ENCODE measurements around the gene DUSP15. TPM values are rescaled to one million over a fixed set of nuclear protein-coding genes. Genes with fewer than 3 reads are reported as not detected.

The DUSP15 gene
- total RNA-seq, 1 donor from 2014 or later = 2.5 TPM

DNA sequence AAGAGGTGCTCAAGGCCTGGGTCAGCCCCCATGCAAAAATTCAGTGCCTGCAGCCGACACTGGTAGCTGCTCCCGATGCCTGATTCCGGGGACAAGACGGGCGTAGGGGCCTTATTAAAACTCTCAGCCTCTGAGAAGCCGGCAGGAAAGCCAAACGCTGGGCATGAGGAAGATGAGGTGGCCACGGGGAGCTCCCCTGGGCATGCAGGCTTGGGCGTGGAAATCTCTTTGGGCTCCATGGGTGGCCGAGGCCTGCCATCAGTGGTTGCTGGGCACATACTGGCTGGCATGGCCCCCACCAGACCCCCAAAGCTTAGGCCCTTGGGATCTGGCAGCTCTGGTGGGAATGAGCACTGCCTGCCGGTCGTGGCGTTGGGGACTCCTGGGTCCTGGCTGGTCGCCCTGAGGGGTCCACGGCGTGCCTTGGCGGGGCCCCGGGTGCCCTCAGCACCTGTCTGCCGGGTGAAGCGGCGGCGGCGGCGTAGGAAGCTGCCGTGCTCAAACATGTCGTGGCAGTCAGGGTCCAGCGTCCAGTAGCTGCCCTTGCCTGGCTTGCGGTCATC, 25.5 kb downstream of the DUSP15 start:
- intact Hi-C loops (cut with DNase I) = no loop called here
- ATAC-seq (ENCODE audit: poor library complexity) = no peak
- no peak for DNase-seq

DNA sequence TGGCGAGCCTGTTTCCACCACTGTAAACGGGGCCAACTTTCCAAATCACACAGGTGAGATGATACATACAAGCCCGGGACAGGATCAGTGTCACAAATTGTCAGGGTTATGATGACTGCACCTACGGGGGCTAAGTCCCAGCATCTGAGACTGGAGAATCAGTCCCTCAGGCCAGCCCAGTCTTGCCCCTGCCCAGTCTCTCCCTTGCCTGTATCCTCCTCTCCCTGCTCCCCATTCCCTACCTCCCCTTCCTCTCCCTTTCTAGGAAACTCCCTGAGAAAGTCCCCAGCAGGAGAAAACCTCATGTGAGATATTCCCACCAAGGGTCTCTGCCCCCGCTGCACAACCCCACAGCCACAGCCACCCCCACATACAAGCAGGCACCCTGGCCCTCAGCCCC, 26.4 kb downstream of the DUSP15 start:
- DNase-seq (no peak), ATAC-seq (ENCODE audit: poor library complexity) (no peak)
- intact Hi-C loops (cut with DNase I) = no loop called here

DNA sequence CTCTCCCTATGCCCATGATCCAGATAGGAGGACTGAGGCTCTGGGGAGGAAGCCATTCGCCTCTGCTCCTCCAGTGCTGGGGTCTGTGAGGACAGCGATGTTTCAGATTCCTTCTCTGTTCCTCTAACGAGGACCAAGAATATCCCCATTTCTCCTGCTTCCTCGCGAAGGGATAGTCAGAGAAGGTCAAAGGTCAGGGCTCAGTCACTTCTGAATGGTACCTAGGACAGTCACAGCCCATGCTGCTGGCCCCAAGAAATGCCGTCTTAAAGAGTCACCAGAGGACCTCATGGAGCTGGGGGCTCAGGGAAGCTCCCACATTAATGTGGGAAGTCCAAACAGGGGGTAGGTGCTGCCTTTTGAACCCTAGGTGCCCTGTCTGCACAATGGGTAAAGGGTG, 27.0 kb downstream of the DUSP15 start:
- ATAC-seq (ENCODE audit: poor library complexity) = no peak
- intact Hi-C loops (cut with DNase I) = no loop called here
- DNase-seq = no peak

DNA sequence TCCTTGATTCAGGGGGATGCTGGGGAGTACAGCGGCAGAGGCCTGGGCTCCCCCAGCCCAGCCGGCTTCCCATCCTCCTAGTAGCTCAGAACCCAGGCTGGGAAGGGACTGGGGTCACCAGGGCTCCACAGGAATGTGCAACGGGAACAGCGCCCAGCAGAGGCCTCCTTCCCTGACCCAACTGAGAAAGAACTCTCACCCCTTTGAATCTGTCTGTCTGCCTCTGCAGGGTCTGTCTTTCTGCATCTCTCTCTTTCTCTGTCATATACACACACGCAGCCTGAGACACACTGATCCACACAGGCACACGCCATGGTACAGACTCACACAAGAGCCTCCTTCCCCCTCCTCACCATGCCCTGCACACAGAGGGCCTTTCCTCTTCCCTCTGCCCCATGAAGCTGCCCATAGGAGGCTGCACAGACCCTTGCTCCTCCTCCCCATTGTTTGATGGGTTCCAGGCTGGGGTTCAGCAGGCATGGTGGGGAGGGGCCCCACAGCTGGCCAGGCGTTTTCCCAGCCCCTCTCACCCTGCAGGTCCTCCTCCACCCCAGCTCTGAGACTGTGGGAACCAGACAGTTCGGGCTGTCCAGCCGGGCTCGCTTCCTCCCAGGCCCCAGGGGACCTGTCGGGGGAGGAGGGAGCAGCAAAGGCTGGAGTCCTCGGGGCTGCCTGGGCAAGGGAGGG, 27.7 kb downstream of the DUSP15 start:
- ATAC-seq (ENCODE audit: poor library complexity) = peak; percentile 75
- DNase-seq = peak; percentile 72
- intact Hi-C loops (cut with DNase I) = no loop called here

DNA sequence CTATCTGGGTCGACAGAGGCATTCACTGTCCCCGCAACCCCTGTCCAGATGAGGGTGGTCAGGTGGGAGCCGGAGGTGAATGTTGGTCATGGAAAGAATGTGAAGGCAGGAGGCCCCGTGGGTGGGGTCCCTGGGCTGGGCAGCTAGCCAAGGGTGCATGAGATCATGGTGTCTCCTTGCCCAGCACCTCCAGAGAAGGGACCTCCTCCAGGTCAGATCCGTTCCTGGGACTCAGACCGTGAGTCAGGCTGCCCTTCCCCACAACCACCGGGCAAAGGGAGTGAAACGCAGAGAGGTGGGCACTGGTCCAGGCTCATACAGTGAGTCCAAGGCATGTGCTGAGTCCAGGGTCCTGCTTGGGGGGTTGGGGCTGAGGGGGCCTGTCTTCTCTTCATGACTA, 28.4 kb downstream of the DUSP15 start:
- no peak for ATAC-seq (ENCODE audit: poor library complexity)
- intact Hi-C loops (cut with DNase I) = no loop called here
- no peak for DNase-seq

DNA sequence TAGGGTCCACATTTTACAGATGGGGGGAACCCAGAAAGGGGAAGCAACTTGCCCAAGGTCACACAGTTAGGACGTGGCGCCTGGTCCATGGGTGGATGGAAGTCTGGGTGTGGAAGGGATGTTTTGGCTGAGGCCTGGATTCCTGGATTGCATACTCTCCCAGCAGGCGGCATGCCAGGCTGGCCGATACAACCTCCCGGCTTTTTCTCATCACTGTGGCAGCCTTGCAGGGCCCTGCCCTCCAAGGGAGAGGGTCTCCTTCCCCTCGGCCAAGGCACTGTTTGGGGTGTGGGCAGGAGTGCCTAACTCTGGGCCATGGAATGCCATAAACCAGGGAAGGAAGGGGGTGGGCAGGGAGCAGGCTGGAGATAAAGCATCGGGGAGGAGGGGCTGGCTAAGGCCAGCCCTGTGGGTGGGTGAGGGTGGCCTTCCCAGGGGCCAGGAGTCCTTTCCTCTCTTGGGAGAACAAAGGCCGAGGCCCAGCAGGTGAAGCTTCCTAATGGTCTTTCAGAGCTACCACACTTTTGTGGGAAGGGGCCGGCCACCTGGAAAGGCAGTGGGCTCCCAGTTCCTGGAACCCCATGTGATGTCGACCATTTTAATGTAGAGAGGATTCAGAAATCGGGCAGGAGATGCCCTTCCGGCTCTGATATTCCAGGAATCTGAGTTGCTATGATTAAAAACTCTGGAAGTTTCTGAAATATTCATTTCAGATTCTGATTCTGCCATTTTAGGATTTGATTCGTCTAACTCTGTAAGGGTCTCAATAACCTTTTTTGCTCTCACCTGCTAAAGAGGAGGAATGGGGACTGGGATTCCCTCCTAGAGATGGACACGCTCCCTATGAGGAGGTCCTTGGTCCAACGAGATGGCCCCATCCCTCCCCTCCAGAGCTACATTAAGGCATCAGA, 29.2 kb downstream of the DUSP15 start:
- no peak for DNase-seq
- ATAC-seq (ENCODE audit: poor library complexity) = no peak
- intact Hi-C loops (cut with DNase I) = no loop called here

DNA sequence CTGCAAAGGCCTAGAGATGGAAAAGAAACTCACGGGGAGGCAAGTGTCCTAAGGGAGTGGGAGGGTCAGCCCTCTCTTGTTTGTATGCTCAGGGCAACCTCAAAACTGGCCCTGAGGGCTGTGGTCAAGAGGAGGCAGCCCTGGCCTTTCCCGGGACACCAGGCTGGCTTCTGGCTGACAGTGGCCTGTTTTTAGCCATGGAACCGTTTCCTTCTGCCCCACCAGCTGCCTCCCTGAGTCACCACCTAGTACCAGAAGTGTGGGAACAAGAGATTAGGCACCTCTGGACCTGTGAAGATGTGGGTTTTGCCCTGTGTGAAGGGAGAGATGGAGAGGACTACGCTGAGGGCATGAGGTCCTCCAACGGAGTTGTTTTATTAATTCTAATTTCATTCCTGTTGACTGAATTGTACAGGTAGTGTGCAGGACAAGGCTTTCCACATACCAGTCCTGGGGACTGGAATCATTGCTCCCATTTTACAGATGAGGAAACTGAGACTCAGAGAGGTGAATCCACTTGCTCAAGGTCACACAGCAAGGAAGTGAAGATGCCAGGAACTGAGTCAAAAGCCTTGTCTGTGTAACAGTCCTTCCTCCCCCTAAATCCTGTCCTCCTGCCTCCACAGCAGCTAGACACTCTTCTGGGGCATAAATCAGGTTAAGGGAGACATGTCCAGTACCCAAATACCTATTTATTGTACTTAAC, 30.4 kb downstream of the DUSP15 start:
- DNase-seq (no peak), ATAC-seq (ENCODE audit: poor library complexity) (no peak)
- intact Hi-C loops (cut with DNase I) = no loop called here

DNA sequence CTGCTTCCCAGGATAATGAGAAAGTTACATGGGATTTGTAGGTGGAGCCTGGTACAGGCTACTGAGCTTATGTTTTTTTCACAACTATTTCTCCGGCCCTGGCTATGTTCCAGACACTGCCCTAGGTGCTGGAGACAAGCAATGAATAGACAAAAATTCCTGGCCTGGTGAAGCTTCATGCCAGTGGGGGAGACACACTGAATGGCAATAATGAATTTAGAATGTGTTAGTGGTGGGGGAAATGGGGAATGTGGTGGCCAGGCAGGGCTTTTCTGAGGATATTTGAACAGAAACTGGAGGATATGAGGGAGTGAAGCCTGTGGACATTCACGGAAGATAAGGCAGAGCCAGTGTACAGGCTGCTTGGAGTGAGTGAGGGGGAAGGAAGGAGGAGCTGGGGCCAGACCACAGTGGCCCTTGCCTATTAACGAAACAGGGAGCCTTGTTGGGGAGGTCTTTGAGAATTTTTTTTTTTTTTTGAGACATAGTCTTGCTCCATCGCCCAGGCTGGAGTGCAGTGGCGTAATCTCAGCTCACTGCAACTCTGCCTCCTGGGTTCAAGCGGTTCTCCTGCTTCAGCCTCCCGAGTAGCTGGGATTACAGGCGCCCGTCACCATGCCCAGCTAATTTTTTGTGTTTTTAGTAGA, 31.6 kb downstream of the DUSP15 start:
- ATAC-seq (ENCODE audit: poor library complexity) (no peak), DNase-seq (no peak)
- intact Hi-C loops (cut with DNase I) = no loop called here

DNA sequence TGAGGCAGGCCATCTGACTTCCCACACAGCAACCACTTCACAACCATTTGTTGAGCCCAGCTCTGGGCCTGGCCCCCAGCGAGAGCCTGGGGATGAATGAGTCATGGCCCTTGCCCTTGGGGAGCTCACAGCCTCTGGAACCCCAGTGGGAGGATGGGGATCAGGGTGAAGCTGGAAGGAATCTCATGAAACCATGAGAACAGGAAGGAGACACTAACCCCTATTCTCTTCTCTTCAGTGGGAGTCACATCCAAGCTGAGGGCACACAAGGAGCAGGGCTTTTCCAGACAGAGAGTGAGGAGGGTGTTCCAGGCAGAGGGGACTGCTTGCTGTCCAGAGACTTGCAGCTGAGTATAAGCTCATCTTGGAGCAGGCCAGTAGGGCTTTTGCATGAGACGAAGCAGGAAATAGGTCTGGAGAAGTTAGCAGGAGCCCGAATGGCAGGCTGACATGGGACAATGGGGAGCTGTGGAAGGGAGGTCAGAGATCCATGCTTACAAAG, 32.4 kb downstream of the DUSP15 start:
- intact Hi-C loops (cut with DNase I) = no loop called here
- DNase-seq = no peak

DNA sequence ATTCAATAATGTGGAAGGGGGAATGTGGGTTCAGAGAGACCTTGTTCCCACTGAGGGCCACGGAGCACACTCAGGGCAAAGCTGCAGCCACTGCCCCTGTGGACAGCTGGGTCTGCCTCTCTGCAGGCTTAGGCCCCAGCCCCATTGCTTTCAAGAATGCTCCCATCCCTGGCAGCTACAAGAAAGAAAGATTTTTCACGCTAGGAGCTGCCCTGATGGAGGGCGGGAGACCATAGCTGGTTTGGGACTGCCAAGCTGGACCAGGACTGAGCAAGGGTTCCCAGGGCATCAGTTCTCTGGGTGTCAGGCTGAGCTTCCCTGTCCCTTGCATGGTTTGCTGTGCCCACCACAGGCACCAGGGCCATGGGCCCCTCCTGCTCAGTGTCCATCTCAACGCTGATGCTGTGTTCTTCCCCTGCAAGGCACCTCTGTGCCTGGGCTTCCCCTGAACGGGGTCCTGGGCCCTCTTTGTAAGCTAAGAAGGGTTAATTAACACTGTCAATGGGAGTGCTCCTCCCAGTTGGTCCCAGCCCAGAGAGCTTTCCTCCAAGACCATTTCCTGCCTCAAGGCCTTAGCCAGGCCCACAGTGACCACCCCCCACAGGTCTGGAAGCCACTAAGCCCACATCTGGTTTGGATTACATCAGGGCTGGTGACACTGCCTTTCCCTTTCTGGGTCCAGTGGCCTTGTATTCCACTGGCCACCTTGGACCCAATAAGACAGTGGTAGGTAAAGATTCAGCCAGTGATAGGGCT, 33.3 kb downstream of the DUSP15 start:
- DNase-seq (no peak), ATAC-seq (ENCODE audit: poor library complexity) (no peak)
- intact Hi-C loops (cut with DNase I) = no loop called here

More for the DNA sequence above, 32.4 kb downstream of the DUSP15 start:
- ATAC-seq (ENCODE audit: poor library complexity) = no peak

DNA sequence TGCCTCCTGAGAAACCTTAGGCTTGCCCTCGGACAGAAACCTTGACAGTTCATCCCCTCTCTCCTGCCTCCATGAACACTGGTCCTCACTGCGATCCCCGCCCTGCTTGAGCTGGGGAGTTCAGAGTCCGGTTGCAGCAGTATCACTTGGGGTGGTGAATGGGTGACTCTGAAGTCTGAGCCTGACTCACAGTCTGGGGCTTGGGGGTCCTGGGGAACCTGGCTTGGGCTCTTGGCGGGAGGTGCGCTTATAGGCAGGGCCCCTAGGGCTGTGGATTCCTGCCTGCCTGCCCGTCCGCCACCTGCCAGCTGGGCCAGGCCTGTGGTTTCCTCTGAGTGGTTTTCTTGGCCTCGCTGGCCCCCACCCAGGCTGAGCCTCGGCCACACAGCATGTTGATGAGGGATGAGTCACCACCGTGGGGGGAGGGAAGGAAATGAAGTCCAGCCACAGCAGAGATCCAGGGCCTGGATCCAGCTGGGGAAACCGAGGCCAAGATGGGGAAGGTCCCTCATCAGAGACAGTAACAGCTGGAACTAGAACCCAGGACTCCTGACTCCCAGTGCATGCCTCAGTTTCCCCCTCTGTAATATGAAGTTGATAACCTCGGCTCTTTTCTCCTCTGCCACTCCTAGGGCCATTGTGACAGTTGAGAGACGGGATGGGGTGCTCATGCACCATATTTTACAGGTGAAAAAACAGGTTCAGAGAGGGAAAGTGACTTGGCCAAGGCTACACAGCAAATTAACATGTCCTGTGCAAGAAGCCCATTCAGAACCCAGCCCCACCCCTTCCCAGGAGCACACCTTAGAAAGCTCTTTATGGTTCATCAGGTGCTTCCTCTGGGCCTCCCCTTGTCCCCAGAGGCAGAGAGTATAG, 34.1 kb downstream of the DUSP15 start:
- DNase-seq = peak; percentile 88
- ATAC-seq (ENCODE audit: poor library complexity) = peak; percentile 76
- intact Hi-C loops (cut with DNase I) = no loop called here

DNA sequence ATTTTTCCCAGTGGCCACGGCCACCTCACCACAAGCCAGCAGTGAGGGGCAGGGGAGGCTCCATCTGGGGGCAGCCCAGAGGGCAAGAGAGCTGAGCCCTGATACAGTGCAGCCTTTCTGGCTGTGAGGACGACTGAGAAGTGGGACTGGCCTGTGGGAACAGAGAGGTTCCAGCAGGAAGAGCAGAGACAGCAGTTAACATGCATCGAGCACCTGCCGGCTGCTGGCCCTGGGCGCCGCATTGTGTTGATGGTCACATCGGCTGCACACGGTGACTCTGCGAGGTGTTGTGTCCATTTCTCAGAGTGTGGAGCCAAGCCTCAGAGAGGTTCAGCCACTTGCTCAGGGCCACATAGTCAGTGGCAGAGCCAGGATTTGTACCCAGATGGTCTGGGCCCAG, 34.8 kb downstream of the DUSP15 start:
- DNase-seq (no peak), ATAC-seq (ENCODE audit: poor library complexity) (no peak)
- intact Hi-C loops (cut with DNase I) = no loop called here

DNA sequence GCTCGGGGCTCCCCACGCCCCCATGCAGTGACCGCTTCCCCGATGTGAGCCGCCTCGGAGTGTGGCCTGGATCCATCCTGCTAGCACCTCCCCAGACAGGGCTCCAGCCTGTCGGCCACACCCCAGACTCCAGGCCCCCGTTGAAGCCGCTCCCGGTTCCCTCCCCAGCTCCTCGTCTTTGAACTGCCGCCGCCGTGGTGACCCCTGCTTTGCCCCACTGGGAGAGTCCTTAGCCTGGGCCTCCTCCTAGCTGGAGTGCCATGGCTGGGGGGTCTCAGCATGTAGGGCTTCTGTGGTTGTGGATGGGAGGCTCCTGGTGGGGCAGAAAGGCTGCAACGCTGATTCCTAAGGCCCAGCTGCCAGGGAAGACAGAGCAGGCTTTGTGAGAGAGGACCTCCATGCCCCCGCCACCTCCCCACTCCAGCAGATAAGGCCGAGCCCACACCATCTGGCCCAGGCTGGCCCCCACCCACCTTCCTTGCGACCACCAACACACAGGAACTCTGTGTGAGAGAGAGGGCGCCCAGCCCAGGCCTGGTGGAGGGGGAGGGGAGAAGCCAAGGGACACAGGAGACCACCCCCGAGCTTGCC, 36.3 kb downstream of the DUSP15 start:
- ATAC-seq (ENCODE audit: poor library complexity) = no peak
- no peak for DNase-seq
- intact Hi-C loops (cut with DNase I) = no loop called here

DNA sequence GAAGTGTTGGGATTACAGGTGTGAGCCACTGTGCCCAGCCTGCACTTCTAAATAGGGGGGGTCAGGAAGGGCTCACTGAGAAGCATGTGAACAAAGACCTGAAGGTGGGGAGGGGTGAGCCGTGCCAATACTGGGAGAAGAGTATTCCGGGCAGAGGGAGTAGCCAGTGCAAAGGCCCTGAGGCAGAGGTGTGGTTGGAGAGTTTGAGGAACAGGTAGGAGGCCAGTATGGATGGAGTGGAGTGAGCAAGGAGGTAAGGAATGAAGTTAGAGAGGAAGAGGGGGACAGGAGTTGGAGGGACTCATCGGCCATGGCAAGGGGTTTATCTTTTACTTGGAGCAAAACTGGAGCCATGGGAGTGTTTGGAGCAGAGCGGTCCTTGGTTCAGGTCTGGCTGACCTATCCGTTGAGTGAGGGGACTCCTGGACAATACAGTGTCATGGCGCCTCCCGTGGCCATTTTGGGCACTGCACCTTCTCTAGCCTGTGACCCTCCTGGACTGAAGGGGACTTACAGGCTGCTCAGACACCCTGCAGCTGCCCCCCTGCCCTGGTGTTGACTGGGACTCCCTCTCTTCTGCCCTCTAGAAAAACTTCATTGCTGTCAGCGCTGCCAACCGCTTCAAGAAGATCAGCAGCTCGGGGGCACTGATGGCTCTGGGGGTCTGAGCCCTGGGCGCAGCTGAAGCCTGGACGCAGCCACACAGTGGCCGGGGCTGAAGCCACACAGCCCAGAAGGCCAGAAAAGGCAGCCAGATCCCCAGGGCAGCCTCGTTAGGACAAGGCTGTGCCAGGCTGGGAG, 37.0 kb downstream of the DUSP15 start:
- intact Hi-C loops (cut with DNase I) = no loop called here
- ATAC-seq (ENCODE audit: poor library complexity) = peak; percentile 50
- DNase-seq = peak; percentile 80

DNA sequence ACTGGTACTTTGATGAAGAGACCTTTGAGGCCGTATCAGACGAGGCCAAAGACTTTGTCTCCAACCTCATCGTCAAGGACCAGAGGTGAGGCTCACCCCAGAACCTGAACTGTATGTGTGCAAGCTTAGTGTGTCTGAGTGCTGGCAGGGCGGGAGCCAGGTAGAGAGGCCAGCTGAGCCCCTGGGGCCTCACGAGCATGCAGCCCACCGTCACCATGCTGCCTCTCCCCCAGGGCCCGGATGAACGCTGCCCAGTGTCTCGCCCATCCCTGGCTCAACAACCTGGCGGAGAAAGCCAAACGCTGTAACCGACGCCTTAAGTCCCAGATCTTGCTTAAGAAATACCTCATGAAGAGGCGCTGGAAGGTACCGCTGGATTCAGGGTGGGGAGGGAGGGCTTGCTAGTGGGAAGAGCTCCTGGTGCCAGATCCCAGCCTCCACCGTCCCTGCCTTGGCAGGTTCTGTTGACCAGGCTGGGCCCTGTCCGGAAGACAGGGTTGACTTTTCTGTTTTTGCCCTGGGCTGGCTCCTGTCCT, 38.5 kb downstream of the DUSP15 start:
- intact Hi-C loops (cut with DNase I) = no loop called here
- ATAC-seq (ENCODE audit: poor library complexity) (no peak), DNase-seq (no peak)

DNA sequence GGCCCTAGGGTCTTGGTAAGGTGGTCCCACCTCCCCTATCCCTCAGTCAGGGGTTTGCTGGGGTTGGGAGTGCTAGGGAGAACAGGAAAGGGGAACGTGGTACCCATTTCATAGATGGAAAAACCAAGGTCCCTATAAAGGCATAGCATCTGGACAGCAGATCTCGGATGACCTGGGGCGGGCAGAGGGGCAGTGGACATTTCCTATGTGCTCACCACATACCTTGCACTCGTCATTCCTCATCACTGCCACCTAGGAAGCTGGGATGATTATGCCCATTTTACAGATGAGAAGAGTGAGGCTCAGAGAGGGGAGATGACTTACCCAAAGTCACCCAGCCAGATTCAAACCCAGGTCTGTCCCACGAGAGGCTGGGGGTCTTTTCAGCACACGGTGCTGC, 39.1 kb downstream of the DUSP15 start:
- no peak for DNase-seq
- intact Hi-C loops (cut with DNase I) = no loop called here
- ATAC-seq (ENCODE audit: poor library complexity) = no peak
